NCI-H2227 (cell line): ENCODE measurements around the gene SHPK.
A peak's percentile ranks its signal among the peaks of the same experiment; 100 is the strongest.
"Not testable (repeated sequence)": the region's sequence is repeated elsewhere in the genome, so short reads cannot be mapped to it uniquely, and the experiment has no call there.

Experiments
- DNase-seq: peaks from one replicate; lab custom pipeline; 2025; ENCODE audit not compliant: unreplicated experiment; lab: John Stamatoyannopoulos, UW

The SHPK gene

GRCh38 chr17:3590768-3591167 lies 45.3 kb downstream of the SHPK start:
- DNase-seq, result no peak

GRCh38 chr17:3590231-3590630 lies 45.8 kb downstream of the SHPK start:
- DNase-seq, result no peak

- no peak for DNase-seq
These were observed 46.3 kb downstream of the SHPK start for GRCh38 chr17:3589784-3590183.

- no peak for DNase-seq
These were observed 50.2 kb downstream of the SHPK start for GRCh38 chr17:3585826-3586225.

GRCh38 chr17:3583456-3583855 lies 52.6 kb downstream of the SHPK start:
- DNase-seq, result no peak

GRCh38 chr17:3582915-3583314 lies 53.1 kb downstream of the SHPK start:
- DNase-seq, result no peak

GRCh38 chr17:3578667-3579066 lies 57.4 kb downstream of the SHPK start:
- not testable (repeated sequence) for DNase-seq

GRCh38 chr17:3576970-3577369 lies 59.1 kb downstream of the SHPK start:
- DNase-seq, result no peak

GRCh38 chr17:3575511-3575910 lies 60.5 kb downstream of the SHPK start:
- no peak for DNase-seq

- DNase-seq, result no peak
These were observed 61.8 kb downstream of the SHPK start for GRCh38 chr17:3574231-3574630.

GRCh38 chr17:3573246-3574100 lies 62.6 kb downstream of the SHPK start:
- DNase-seq, result no peak

- DNase-seq, result no peak
These were observed 63.8 kb downstream of the SHPK start for GRCh38 chr17:3572231-3572630.

- no peak for DNase-seq
These were observed 64.8 kb downstream of the SHPK start for GRCh38 chr17:3571043-3571900.

- DNase-seq, result no peak
These were observed 66.4 kb downstream of the SHPK start for GRCh38 chr17:3569534-3570137.

GRCh38 chr17:3566551-3566950 lies 69.5 kb downstream of the SHPK start:
- no peak for DNase-seq

GRCh38 chr17:3565143-3565542 lies 70.9 kb downstream of the SHPK start:
- DNase-seq, result no peak

GRCh38 chr17:3564241-3564640 lies 71.8 kb downstream of the SHPK start:
- DNase-seq, result not testable (repeated sequence)

GRCh38 chr17:3559270-3559645 lies 76.8 kb downstream of the SHPK start:
- DNase-seq, result no peak

- DNase-seq, result peak; percentile 10
These were observed 77.3 kb downstream of the SHPK start for GRCh38 chr17:3558603-3559269.
